NT2/D1 (cell line): ENCODE results near the gene RMC1.

Experiments
- DNase-seq: peaks from one replicate; pipeline ENCODE4 v3.0.0-alpha.2; 2011; ENCODE audit warnings: low read depth, low spot score
- H3K27me3 ChIP-seq: 2 replicates; pipeline ENCODE4 v1.6.0; 2011; ENCODE audit warnings: mild to moderate bottlenecking; ENCODE audit not compliant: insufficient read length, insufficient read depth
- H3K36me3 ChIP-seq: 2 replicates; pipeline ENCODE4 v1.6.1; 2011; ENCODE audit warnings: mild to moderate bottlenecking, low read length, mixed read lengths; ENCODE audit not compliant: insufficient read depth, insufficient read length
- H3K4me1 ChIP-seq: 2 replicates; pipeline ENCODE4 v1.5.1; 2011; ENCODE audit not compliant: insufficient read depth, insufficient read length
- H3K4me3 ChIP-seq: 2 replicates; pipeline ENCODE4 v1.5.1; 2011; ENCODE audit warnings: low read depth; ENCODE audit not compliant: insufficient read length
- H3K9ac ChIP-seq: 2 replicates; pipeline ENCODE4 v1.6.0; 2011; ENCODE audit warnings: low read depth; ENCODE audit not compliant: insufficient read length
- H3K9me3 ChIP-seq: 2 replicates; pipeline ENCODE4 v1.5.1; 2011; ENCODE audit warnings: mild to moderate bottlenecking, low read length; ENCODE audit not compliant: insufficient read depth
- SUZ12 ChIP-seq: IDR thresholded peaks from 2 replicates; pipeline ENCODE4 v1.6.1; 2011; ENCODE audit not compliant: insufficient read length, insufficient read depth; ENCODE audit errors: extremely low read depth
- YY1 ChIP-seq: IDR thresholded peaks from 2 replicates; pipeline ENCODE4 v1.6.1; 2011; ENCODE audit not compliant: insufficient read length, insufficient read depth
- ZNF274 ChIP-seq: IDR thresholded peaks from 2 replicates; pipeline ENCODE4 v1.6.1; 2011; ENCODE audit warnings: mild to moderate bottlenecking, low read depth, low read length

RMC1 gene

GRCh38 chr18:23563377-23564043, 60.2 kb downstream of the RMC1 start:
- no peak for TF ChIP-seq SUZ12
- no peak for TF ChIP-seq YY1
- TF ChIP-seq ZNF274: no peak
- H3K36me3 ChIP-seq: peaks cover 70% of the 10 kb centered on the region
- H3K27me3 ChIP-seq: no peaks in the 10 kb centered on the region
- no peaks in the 10 kb centered on the region for H3K4me1 ChIP-seq
- no peak overlapping the region for H3K4me3 ChIP-seq
- H3K9me3 ChIP-seq: no peaks in the 10 kb centered on the region
- DNase-seq: no peak
- H3K9ac ChIP-seq: no peak overlapping the region

GRCh38 chr18:23565916-23566547, 62.7 kb downstream of the RMC1 start:
- TF ChIP-seq ZNF274 (no peak), YY1 (no peak), SUZ12 (no peak)
- no peaks in the 10 kb centered on the region for H3K27me3 ChIP-seq
- H3K4me3 ChIP-seq: no peak overlapping the region
- no peak for DNase-seq
- no peaks in the 10 kb centered on the region for H3K4me1 ChIP-seq
- no peak overlapping the region for H3K9ac ChIP-seq
- H3K36me3 ChIP-seq: peaks cover 73% of the 10 kb centered on the region
- H3K9me3 ChIP-seq: no peaks in the 10 kb centered on the region

GRCh38 chr18:23567671-23568070, 64.4 kb downstream of the RMC1 start:
- Histone ChIP-seq H3K4me3 (no peak overlapping the region), H3K27me3 (no peaks in the 10 kb centered on the region), H3K9me3 (no peaks in the 10 kb centered on the region), H3K4me1 (no peaks in the 10 kb centered on the region), H3K36me3 (peaks cover 70% of the 10 kb centered on the region), H3K9ac (no peak overlapping the region)
- DNase-seq: no peak
- TF ChIP-seq YY1 (no peak), ZNF274 (no peak), SUZ12 (no peak)

- no peaks in the 10 kb centered on the region for H3K4me1 ChIP-seq
- no peaks in the 10 kb centered on the region for H3K27me3 ChIP-seq
- DNase-seq: no peak
- H3K36me3 ChIP-seq: peaks cover 67% of the 10 kb centered on the region
- no peak overlapping the region for H3K9ac ChIP-seq
- TF ChIP-seq SUZ12 (no peak), ZNF274 (no peak), YY1 (no peak)
- no peaks in the 10 kb centered on the region for H3K9me3 ChIP-seq
- no peak overlapping the region for H3K4me3 ChIP-seq
Measured at GRCh38 chr18:23568281-23569138, 65.2 kb downstream of the RMC1 start.

GRCh38 chr18:23569299-23570063, 66.2 kb downstream of the RMC1 start:
- Histone ChIP-seq H3K9me3 (no peaks in the 10 kb centered on the region), H3K4me3 (no peak overlapping the region), H3K27me3 (no peaks in the 10 kb centered on the region), H3K9ac (no peak overlapping the region), H3K4me1 (no peaks in the 10 kb centered on the region), H3K36me3 (peaks cover 66% of the 10 kb centered on the region)
- no peak for DNase-seq
- TF ChIP-seq YY1 (no peak), SUZ12 (no peak), ZNF274 (no peak)

- Histone ChIP-seq H3K36me3 (peaks cover 67% of the 10 kb centered on the region), H3K9me3 (no peaks in the 10 kb centered on the region), H3K9ac (no peak overlapping the region), H3K27me3 (no peaks in the 10 kb centered on the region), H3K4me1 (no peaks in the 10 kb centered on the region), H3K4me3 (no peak overlapping the region)
- no peak for DNase-seq
- no peak for TF ChIP-seq YY1
Measured at GRCh38 chr18:23570912-23571504, 67.7 kb downstream of the RMC1 start.

GRCh38 chr18:23572012-23572411, 68.7 kb downstream of the RMC1 start:
- no peaks in the 10 kb centered on the region for H3K4me1 ChIP-seq
- no peak overlapping the region for H3K9ac ChIP-seq

More at GRCh38 chr18:23572012-23572411, 68.7 kb downstream of the RMC1 start:
- DNase-seq: no peak
- H3K36me3 ChIP-seq: peaks cover 61% of the 10 kb centered on the region
- TF ChIP-seq SUZ12: no peak
- no peak for TF ChIP-seq YY1
- TF ChIP-seq ZNF274: no peak
- no peaks in the 10 kb centered on the region for H3K9me3 ChIP-seq
- H3K27me3 ChIP-seq: no peaks in the 10 kb centered on the region
- H3K4me3 ChIP-seq: no peak overlapping the region
